H4 (cell line): Measurements from ENCODE around the gene TOR2A. TPM values are rescaled to one million over a fixed set of nuclear protein-coding genes. Genes with fewer than 3 reads are reported as not detected.
"Not testable (repeated sequence)": the region's sequence is repeated elsewhere in the genome, so short reads cannot be mapped to it uniquely, and the experiment has no call there.

Experiments used
- DNase-seq: peaks from one replicate; pipeline ENCODE4 v3.0.0-alpha.2; 2015; ENCODE audit warnings: low spot score
- total RNA-seq: library from RNA; depleted of rRNA; stranded (reverse); fragments of >200 nt; shearing (Covaris generic); gene quantifications from 2 replicates; pipeline ENCODE4 v1.2.3, GENCODE V29; 2014

The TOR2A gene
- total RNA-seq, 1 experiment from 2014 or later, result 11.5 TPM

GRCh38 chr9:127769101-127769500 is 34.0 kb upstream of the TOR2A start:
- DNase-seq, result no peak

GRCh38 chr9:127768698-127769097 is 33.6 kb upstream of the TOR2A start:
- no peak for DNase-seq

- no peak for DNase-seq
Measured at GRCh38 chr9:127767909-127768331, 32.8 kb upstream of the TOR2A start.

- no peak for DNase-seq
Measured at GRCh38 chr9:127767410-127767809, 32.3 kb upstream of the TOR2A start.

- no peak for DNase-seq
Measured at GRCh38 chr9:127765418-127765817, 30.3 kb upstream of the TOR2A start.

GRCh38 chr9:127763918-127764384 is 28.9 kb upstream of the TOR2A start:
- DNase-seq, result no peak

GRCh38 chr9:127762111-127762676 is 27.1 kb upstream of the TOR2A start:
- DNase-seq, result no peak

- no peak for DNase-seq
Measured at GRCh38 chr9:127761491-127761956, 26.4 kb upstream of the TOR2A start.

GRCh38 chr9:127761061-127761460 is 26.0 kb upstream of the TOR2A start:
- DNase-seq, result no peak

GRCh38 chr9:127758843-127759242 is 23.7 kb upstream of the TOR2A start:
- no peak for DNase-seq

- not testable (repeated sequence) for DNase-seq
Measured at GRCh38 chr9:127756776-127757175, 21.7 kb upstream of the TOR2A start.

GRCh38 chr9:127756233-127756632 is 21.1 kb upstream of the TOR2A start:
- DNase-seq, result no peak

- no peak for DNase-seq
Measured at GRCh38 chr9:127755061-127756060, 20.3 kb upstream of the TOR2A start.

- DNase-seq, result no peak
Measured at GRCh38 chr9:127754099-127755060, 19.3 kb upstream of the TOR2A start.

GRCh38 chr9:127753622-127754021 is 18.5 kb upstream of the TOR2A start:
- no peak for DNase-seq

- no peak for DNase-seq
Measured at GRCh38 chr9:127753148-127753547, 18.1 kb upstream of the TOR2A start.

- no peak for DNase-seq
Measured at GRCh38 chr9:127751269-127752054, 16.4 kb upstream of the TOR2A start.

- DNase-seq, result no peak
Measured at GRCh38 chr9:127749090-127749787, 14.1 kb upstream of the TOR2A start.

- no peak for DNase-seq
Measured at GRCh38 chr9:127746959-127747569, 12.0 kb upstream of the TOR2A start.
